ENCODE results near the gene SKP1.

SKP1 gene

DNA sequence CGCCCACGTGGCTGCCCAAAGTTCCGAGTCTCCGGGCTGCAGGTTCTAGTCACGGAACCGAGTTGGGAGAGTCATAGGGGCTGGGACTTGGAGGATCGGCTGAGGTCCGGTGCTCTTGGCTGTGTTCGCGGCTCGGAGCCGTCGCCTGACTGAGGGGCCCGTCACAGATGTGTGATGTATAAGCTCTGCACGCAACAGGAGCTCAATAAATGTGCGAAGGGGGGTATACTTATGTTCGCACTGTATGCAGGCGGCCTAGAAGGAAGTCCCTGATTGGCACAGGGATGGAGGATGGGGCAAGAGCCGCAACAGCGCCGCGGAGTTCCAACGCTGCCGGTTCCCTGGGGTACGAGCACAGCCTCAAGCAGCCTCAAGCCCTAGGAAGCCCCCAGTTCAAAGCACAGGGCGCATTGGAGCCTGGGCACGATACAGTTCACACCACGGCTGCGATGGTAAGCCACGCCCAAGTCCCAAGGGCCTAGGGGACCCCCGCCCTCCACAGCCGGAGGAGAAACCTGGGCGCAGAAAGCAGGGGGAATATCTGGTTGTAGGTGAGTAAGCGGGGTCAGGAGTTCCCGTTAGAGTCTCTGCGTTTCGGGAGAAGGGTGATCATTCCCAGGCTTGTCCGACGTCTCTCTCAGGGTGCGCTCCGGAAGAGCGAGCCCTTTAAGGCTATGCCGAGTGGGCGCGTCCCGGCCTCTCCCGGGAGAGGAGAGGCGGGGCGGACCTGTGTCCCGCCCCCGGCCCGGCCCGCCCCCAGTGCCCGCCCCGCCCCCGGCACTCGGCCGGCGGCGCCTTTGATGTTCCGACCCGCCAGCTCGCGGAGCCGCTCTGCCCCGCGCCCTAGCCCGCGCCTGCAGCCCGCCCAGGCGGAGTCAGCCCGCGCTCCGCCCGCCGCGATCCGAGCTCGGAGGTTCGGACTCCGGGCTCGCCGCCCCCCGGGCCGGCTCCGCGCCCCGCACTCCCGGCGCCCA lies 62.6 kb downstream of the SKP1 start, which contains the start of gene TCF7:
TSS of gene TCF7 (plus strand) at position 780 of the 974 bp plus-strand sequence. CDS start 226 bp downstream, outside the sequence.
- DNase-seq (ENCODE audit: low read depth in 2 of 2), result peak in 1 of 2 donors; percentile 66

DNA sequence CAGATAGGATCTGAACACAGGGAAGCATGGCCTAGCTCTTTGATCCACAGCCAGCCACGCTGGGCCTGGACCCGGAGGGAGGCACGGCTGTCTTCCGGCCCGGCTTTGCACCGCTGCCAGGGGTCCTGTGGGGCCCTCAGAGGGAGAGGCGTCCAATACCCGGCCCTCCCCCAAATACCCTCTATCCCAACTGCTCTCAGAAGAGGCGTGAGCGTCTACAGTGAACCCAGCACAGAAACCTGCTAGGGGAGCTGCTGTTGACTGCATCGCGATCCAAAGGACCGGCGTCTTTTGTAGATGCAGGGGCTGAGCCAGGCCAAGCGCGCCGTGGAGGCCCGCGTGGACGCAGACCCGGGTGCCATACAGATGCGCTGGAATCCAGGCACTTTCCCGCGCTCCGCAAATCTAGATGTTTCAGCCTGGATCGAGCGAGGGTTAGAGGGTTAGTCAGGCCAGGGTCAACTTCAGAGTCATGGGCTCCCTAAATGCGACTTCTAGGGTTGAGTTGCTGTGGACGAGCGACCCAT lies 63.3 kb downstream of the SKP1 start:
- no peak for DNase-seq (ENCODE audit: low read depth in 2 of 2)

DNA sequence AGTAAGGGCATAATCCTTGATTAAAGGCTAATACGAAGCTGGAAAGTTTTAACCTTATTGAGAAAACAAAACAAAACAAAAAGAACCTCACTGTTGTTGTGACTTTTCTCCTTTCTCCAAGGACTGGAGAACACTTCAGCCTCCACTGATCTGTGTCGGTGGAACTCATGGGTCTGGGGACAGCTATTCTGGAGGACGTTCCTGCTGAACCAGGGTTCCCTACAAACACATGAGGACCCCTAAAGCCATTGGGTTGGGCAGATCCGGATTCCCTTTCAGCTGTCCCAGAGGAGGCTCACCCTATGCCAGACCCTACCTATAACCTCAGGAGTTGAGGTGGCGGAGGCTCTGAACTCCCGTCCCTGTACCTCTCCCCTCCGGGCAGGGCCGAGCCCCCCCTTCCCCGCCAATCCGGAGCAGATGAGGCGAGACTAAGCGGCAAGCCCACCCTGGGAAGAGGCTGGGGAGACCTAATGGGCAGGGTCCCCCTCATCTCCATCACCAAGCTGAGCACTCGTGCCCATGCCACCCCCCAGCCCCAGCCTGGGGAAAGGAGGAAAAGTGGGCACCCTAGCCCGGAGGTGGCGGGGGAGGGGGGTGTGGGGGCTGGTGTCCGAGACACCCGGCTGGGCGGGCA lies 63.9 kb downstream of the SKP1 start:
- DNase-seq (ENCODE audit: low read depth in 2 of 2), result no peak

DNA sequence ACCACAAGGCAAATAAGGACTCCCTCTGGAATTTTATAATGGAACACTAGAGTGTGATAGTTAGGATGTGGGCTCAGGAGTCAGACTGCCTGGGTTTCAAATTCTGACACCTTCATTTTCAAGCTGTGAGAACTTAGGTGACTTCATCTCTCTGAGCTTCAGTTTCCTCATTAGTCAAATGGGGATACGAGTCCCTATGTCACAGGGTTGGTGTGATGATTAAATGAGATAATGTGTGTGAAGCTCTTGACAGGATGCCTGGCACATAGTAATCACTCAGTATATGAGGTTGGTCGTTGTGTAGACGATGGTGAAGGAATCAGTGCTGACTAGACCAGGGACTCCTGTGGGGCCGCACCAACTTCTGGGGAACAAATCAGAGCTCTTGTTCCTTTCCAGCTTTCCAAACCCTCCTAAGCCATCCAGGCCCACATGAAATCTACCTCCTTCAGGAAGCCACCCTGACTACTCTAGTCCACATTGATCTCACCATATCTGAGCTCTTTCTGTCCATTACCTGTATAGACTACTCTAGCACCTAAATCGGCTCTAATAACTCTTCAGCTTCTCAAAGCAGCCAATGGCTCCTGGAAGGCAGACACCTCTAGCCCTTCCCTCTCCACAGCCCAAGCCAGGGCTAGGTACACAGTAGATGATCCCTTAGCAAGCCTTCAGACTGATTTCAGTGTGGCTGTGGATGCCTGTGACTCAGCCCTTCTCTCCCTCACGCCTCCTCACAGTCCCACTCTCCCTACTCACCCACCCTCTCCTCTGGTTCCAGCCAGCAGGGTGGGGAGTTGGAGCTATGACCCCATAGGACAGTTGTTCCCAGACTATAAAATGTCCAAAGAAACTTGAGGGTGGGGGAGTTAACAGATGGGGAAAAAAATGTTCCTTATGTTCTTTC lies 64.8 kb downstream of the SKP1 start:
- no peak for DNase-seq (ENCODE audit: low read depth in 2 of 2)

DNA sequence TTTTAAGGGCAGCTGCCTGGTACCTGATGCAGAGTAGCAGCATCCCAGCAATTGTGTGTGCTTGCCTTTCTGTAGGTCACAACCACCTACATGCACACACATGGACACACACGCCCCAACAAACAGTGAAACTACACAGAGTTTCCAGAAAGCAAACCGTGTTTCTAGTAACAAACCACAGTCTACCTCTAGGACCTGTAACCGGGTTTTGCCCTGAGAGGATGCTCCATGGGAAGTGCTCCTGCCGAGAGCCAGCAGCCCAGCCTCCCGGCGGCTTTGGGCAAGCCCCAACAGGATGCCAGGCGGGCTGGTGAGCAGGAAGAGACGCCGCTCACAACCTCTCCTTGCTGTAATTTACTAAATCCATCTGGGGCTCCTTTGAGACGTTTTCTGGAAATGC lies 66.4 kb downstream of the SKP1 start:
- DNase-seq (ENCODE audit: low read depth in 2 of 2), result no peak

DNA sequence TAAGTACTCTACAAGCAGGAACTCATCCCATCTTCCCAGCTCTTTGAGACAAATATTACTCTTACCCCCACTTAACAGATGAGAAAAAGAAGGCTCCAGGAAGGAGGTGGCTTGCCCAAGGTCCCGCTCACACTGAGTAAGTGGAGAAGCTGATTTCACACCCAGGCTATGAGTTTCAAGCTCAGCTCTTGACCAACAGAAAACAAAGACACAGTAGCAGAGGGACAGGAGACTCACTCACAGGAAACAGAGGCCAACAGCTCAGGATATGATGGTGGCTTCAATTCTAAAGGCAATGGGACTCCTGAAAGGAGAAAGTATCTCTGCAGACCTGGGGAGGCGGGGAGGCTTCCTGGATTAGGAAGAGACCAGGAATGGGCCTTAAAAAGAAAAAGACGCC lies 69.0 kb downstream of the SKP1 start:
- no peak for DNase-seq (ENCODE audit: low read depth in 2 of 2)

DNA sequence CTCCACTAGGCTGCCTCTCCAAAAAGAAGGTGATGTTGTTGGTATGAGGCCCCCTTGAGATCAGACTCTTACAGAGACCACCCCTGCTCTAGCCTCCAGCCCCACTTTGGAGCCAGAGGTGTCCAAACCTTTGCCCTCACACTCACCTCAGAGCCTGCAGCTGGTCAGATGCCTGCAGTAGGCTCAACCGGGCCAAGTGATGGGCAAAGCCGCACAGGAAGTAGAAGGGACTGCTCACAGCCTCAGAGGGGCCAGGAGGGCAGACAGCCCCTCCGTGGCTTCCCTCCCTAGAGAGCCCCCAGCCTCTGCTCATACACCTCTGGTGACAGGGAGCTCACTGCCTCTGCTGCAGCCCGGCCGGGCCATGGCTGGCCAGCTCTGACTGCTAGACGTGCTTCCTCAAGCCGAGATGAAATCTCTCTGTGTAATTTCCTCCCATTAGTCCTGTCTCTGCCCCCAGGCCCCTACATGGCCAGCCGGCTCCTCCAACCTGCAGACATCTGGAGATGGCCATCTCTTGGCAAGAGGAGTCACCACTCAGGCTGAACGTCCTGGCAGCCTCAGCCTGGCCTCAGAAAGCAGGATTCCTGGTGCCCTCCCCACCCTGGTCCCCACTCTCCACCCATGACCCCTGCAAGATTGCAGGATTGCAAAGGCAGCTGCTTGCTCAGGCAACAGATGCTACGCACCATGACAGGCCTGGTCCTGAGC lies 69.6 kb downstream of the SKP1 start:
- DNase-seq (ENCODE audit: low read depth in 2 of 2), result no peak

DNA sequence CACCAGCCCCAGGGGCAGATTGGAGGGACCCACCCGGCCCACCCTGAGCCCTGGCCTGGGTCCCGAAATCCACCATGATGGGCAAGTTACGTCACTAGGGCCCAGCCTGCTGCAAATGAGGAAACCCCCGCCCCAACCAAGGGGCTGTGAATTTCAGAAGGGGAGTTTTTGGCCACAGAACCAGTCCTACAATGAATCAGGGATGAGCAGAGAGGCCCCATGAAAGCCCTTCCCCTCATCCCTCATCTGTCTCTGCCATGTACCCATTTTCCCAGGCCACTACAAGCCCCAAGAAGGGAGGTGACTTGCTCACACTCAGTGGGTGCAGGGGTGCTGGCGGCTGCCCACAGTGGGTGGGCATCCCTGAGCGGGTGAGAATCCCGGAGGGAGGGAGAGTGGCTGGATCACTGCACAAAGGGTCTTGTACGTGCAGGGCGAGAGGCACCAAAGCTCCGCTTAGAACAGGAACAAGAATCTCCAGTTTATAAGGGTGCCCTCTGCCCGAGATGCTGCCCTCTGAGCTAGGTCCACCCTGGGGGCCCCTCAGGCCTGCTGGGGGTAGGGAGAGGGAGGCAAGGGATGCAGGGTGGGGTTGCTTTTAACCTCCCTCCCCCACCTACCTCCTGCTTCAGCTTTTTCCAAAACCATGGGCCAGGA lies 72.6 kb downstream of the SKP1 start:
- no peak for DNase-seq (ENCODE audit: low read depth in 2 of 2)

DNA sequence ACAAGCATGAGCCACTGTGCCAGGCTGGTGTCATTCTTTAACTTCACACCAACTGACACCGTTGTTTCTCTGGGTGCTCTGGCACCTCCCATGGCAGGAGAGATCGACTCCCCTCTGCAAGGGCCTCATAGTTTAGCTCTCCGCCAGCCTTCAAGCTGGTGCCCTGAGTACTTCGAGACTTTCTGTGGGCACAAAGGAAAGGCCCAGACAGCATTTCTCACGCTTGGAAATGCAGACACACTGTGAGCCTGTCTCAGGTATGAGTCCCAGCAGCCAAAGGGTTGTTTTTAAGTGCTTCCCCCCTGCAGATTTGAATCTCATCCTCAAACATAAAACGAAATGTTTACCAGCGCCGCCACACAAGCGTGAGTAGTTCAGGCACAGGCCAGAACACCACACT lies 73.4 kb downstream of the SKP1 start:
- DNase-seq (ENCODE audit: low read depth in 2 of 2), result no peak

DNA sequence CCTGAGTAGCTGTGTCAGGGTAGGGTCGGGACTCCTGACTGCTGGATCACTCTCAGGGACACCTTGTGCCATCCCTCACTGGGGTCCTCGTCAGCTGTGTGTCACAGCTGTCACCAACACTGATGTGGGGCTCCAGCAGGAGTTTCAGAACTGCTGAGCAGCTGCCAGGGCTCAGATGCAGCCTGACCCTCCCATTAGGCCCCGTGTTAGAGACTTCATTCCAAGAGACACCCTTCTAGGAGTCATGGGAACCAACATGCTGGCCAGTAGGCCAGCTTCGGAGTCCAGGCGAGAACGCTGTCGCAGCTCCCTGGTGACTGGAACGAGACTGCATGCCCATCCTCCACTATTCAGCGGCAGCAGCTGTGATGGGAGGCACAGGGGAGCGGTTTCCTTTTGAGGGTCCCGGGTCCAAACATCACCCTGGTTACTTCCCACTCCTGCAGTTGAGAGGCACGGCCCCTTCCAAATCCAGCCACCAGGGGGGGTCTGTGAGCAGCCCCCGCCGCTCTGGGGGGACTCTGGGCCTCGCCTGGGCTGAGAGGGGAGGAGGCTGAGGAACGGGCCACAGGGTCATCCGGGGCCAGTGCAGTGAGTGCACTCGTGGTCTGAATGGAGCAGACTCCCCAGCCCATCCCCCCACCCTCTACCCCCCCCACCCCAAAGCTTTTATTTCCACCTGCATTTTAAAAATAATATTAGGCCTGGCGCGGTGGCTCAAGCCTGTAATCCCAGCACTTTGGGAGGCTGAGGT lies 74.9 kb downstream of the SKP1 start:
- no peak for DNase-seq (ENCODE audit: low read depth in 2 of 2)

DNA sequence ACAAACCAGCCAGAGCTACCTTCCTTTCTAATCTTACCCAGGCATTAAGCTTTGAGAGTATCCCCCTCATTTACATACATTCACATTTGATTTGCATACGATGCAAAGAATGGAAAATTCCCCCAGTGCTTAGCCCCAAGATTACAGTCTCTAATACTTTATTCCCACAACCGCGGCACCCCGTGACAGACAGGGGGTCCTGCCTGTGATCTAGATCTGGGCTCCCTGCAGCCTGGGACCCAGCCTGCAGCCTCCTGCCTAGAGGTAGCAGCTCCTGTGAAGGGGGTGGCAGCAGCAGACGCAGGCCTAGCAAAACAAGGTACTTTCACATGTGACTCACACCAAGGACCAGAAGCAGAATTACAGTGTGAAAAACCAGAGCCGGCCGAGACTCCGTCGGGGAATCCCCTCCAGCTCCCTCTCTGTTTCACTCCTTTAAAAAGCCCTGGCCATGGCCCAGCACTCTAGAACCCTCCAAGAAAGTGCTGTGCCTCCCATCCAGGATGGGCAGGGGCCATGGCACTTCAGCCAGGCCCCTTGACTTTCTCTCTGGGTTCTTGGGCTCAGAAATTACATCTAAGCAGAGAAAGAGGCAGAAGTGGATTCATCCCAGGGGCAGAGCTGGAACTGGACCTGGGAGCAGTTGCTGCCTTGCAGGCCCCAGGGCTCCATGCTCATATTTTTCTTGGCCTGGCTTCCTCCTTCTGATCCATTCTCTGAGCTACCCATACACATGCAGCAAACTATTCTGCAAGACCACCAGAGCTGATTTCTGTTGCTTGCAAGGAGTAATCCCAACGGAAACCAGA lies 76.3 kb downstream of the SKP1 start:
- DNase-seq (ENCODE audit: low read depth in 2 of 2), result peak; percentile 81 to 85

DNA sequence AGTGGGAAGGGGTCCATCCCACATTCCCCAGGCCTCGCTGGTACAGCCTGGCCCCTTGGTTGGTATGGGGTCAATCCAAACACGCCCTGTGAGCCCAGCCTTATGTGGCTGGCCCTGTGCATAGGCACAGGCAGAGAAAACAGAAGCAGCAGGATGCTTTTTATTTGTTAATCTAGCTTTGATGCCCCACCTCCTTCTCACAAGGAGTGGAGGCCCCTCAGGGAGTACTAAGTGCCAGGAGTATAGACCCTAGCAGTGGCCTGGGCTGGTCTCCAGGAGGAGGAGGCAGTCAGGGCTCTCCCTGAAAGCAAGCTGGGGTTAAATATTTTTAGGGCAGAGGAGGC lies 76.8 kb downstream of the SKP1 start:
- DNase-seq (ENCODE audit: low read depth in 2 of 2), result no peak

DNA sequence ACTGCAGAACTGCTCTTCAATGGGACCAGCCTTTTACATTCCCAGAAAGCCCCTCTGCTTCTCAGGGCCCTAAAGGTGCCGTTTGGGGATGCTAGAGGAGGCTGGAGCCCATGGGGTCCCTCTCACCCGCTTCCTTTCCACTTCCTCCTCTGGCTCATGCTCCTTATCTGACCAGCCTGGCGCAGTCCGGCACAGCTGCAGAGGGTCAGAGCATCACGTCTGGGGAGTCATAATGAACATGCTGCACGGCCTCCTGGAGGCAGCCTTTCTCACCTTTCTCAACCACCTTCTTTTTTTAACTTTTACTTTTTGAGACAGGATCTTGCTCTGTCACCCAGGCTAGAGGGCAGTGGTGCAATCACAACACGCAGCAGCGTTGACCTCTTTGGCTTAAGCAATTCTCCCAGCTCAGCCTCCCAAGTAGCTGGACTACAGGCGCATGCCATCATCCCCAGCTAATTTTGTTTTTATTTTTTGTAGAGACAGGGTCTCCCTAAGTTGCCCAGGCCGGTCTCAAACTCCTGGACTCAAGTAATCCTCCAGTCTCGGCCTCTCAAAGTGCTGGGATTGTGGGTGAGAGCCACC lies 77.4 kb downstream of the SKP1 start:
- DNase-seq (ENCODE audit: low read depth in 2 of 2), result no peak
